ENCODE measurements around the gene CRELD1.

CRELD1 gene

DNA sequence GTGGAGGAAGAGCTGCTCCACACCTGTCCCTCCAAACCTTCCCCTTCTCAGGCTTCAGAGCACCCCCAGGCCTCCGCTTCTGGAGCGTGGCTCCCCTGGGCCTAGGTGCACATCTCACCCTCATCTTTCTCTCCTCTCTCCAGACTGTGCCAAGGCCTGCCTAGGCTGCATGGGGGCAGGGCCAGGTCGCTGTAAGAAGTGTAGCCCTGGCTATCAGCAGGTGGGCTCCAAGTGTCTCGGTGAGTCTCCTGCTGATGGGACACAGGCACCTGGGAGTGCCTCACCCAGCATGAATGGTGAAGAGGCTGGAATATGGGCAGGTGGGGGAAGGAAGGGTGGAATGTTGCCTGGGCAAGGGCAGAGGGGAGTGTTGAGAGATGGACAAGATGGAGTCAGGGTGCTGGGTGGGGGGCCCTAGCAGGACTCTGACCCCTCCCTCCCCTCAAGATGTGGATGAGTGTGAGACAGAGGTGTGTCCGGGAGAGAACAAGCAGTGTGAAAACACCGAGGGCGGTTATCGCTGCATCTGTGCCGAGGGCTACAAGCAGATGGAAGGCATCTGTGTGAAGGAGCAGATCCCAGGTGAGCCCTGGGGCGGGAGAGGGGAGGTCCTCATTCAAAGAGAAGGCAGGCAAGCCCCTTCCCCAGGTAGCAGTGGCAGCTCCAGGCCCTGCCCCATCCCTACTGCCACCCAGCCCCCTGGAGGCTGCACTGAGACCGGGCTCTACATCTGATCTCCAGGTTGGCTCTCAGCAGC is 9.5 kb downstream of the CRELD1 start:
- TF ChIP-seq FOXP2 (optimal IDR thresholded peaks at IDR 0.05; ENCODE audit: borderline replicate concordance, extremely low read depth, extremely low read length, insufficient read depth), result no peak
- no peak for TF ChIP-seq POLR2AphosphoS5 (IDR thresholded peaks at IDR 0.05; ENCODE audit: low read depth, low read length)
- no peak for TF ChIP-seq SIN3A (IDR thresholded peaks at IDR 0.05; ENCODE audit: borderline replicate concordance, insufficient read depth, low read length)
- TF ChIP-seq TAF1 (IDR thresholded peaks at IDR 0.05; ENCODE audit: borderline replicate concordance, insufficient read depth, low read length), result no peak
- TF ChIP-seq, protein P1, sequence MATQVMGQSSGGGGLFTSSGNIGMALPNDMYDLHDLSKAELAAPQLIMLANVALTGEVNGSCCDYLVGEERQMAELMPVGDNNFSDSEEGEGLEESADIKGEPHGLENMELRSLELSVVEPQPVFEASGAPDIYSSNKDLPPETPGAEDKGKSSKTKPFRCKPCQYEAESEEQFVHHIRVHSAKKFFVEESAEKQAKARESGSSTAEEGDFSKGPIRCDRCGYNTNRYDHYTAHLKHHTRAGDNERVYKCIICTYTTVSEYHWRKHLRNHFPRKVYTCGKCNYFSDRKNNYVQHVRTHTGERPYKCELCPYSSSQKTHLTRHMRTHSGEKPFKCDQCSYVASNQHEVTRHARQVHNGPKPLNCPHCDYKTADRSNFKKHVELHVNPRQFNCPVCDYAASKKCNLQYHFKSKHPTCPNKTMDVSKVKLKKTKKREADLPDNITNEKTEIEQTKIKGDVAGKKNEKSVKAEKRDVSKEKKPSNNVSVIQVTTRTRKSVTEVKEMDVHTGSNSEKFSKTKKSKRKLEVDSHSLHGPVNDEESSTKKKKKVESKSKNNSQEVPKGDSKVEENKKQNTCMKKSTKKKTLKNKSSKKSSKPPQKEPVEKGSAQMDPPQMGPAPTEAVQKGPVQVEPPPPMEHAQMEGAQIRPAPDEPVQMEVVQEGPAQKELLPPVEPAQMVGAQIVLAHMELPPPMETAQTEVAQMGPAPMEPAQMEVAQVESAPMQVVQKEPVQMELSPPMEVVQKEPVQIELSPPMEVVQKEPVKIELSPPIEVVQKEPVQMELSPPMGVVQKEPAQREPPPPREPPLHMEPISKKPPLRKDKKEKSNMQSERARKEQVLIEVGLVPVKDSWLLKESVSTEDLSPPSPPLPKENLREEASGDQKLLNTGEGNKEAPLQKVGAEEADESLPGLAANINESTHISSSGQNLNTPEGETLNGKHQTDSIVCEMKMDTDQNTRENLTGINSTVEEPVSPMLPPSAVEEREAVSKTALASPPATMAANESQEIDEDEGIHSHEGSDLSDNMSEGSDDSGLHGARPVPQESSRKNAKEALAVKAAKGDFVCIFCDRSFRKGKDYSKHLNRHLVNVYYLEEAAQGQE (IDR thresholded peaks at IDR 0.05; ENCODE audit: insufficient read depth in 1 of 2, low read depth in 2 of 2, low read length in 2 of 2), result no peak

DNA sequence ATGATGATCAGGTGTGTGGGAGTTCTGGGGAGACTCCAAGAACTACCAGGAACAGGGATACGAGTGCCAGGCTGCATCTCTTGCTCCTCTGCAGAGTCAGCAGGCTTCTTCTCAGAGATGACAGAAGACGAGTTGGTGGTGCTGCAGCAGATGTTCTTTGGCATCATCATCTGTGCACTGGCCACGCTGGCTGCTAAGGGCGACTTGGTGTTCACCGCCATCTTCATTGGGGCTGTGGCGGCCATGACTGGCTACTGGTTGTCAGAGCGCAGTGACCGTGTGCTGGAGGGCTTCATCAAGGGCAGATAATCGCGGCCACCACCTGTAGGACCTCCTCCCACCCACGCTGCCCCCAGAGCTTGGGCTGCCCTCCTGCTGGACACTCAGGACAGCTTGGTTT is 10.6 kb downstream of the CRELD1 start:
- TF ChIP-seq FOXP2 (optimal IDR thresholded peaks at IDR 0.05; ENCODE audit: borderline replicate concordance, extremely low read depth, extremely low read length, insufficient read depth) (no peak), POLR2AphosphoS5 (IDR thresholded peaks at IDR 0.05; ENCODE audit: low read depth, low read length) (no peak), SIN3A (IDR thresholded peaks at IDR 0.05; ENCODE audit: borderline replicate concordance, insufficient read depth, low read length) (no peak), TAF1 (IDR thresholded peaks at IDR 0.05; ENCODE audit: borderline replicate concordance, insufficient read depth, low read length) (no peak)
- TF ChIP-seq, protein P1 (IDR thresholded peaks at IDR 0.05; ENCODE audit: insufficient read depth in 1 of 2, low read depth in 2 of 2, low read length in 2 of 2), result no peak

DNA sequence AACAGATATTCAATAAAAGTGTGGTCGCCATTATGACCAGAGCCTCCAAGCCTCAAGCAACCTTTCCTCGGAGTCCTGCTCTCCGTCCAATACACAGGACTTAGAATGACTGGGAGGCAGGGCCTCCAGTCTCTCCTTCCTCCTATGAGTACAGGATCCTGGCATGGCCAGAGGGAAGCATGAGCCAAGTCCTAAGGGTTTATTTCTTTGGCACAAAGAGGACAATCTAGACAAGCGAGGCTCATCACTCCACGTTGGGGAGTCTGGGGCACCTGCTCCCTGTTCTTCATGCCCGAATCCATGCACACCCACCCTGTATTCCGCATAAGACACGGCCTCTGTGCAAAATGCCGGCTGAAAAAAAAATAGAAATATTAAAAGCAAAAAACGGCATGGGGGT is 11.7 kb downstream of the CRELD1 start:
- TF ChIP-seq POLR2AphosphoS5 (IDR thresholded peaks at IDR 0.05; ENCODE audit: low read depth, low read length) (no peak), TAF1 (IDR thresholded peaks at IDR 0.05; ENCODE audit: borderline replicate concordance, insufficient read depth, low read length) (no peak), SIN3A (IDR thresholded peaks at IDR 0.05; ENCODE audit: borderline replicate concordance, insufficient read depth, low read length) (no peak), FOXP2 (optimal IDR thresholded peaks at IDR 0.05; ENCODE audit: borderline replicate concordance, extremely low read depth, extremely low read length, insufficient read depth) (no peak)
- TF ChIP-seq, protein P1 (IDR thresholded peaks at IDR 0.05; ENCODE audit: insufficient read depth in 1 of 2, low read depth in 2 of 2, low read length in 2 of 2), result no peak

DNA sequence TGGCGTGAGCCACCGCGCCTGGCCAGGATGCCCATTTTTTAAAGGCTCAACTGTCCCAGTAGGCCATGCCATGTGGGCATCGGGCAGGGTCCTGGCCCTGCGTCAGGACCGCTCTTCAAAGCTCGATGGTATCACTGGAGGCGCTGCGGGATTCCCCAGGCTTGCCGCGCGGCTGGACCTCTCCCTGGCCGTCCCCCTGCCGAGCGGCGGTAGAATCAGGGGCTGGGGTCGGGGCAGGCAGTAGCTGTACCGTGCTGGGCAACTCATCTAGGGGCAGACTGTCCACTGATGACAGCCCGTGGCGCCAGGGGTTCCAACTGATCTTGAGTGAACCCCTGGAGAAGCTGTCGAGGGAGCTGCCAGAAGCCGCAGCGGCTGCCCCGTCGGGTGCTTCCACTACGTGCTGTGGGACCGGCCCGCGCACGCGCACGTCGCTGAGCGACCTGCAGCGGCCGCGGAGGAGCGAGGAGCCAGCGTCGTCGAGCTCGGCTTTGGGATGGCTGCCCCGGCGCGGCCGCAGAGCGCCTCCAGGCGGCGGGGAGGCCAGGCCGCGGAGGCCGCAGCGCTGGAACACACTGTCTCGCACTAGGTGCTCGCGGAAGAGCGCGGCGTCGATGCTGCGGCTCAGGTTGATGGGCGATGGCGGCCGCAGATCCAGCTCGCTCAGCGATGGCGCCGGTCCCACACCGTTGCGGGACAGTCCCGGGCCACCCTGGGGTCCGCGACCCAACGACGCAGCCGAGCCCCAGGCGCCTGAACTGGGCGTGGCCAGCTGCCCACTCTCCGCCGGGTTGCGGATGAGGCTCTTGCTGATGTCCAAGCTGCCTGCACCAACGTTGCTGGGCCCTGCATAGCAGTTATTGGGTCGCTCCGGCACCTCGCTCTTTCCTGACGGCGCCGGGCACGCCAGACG is 12.7 kb downstream of the CRELD1 start:
- TF ChIP-seq POLR2AphosphoS5 (IDR thresholded peaks at IDR 0.05; ENCODE audit: low read depth, low read length), result peak; percentile 81
- TF ChIP-seq, protein P1 (IDR thresholded peaks at IDR 0.05; ENCODE audit: insufficient read depth in 1 of 2, low read depth in 2 of 2, low read length in 2 of 2), result 0 out of 4 replicates have a peak, but pooled peaks of 1 of the 2 experiments have one; percentile 8
- no peak for TF ChIP-seq SIN3A (IDR thresholded peaks at IDR 0.05; ENCODE audit: borderline replicate concordance, insufficient read depth, low read length)
- TF ChIP-seq FOXP2 (optimal IDR thresholded peaks at IDR 0.05; ENCODE audit: borderline replicate concordance, extremely low read depth, extremely low read length, insufficient read depth), result no peak
- TF ChIP-seq TAF1 (IDR thresholded peaks at IDR 0.05; ENCODE audit: borderline replicate concordance, insufficient read depth, low read length), result no peak

Data from PFSK-1 (cell line).